ENCODE results near the gene WNT5A.

DNA sequence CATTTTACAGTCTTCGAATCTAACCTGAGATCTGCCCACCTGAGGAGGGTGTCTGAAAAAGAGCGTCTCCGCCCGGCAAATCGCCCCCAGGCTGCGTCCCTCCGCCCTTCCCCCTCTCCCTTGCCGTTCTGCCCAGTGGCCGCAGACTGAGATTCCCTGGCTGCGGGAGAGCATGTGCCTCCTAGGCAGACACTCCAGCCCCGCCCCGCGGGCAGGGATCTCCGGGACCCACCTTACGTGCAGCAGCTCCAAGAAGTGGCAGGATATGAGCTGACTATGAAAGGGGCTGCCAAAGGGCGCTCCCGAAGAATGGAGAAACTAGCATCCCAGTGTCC, 2.7 kb upstream of the WNT5A start:
- TF ChIP-seq POLR2A (IDR thresholded peaks at IDR 0.05), result no peak
- TF ChIP-seq, protein P1, sequence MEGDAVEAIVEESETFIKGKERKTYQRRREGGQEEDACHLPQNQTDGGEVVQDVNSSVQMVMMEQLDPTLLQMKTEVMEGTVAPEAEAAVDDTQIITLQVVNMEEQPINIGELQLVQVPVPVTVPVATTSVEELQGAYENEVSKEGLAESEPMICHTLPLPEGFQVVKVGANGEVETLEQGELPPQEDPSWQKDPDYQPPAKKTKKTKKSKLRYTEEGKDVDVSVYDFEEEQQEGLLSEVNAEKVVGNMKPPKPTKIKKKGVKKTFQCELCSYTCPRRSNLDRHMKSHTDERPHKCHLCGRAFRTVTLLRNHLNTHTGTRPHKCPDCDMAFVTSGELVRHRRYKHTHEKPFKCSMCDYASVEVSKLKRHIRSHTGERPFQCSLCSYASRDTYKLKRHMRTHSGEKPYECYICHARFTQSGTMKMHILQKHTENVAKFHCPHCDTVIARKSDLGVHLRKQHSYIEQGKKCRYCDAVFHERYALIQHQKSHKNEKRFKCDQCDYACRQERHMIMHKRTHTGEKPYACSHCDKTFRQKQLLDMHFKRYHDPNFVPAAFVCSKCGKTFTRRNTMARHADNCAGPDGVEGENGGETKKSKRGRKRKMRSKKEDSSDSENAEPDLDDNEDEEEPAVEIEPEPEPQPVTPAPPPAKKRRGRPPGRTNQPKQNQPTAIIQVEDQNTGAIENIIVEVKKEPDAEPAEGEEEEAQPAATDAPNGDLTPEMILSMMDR (IDR thresholded peaks at IDR 0.05), result no peak

Measured in testis (tissue), 2 donors.